ENCODE measurements around the gene IDH2.

DNA sequence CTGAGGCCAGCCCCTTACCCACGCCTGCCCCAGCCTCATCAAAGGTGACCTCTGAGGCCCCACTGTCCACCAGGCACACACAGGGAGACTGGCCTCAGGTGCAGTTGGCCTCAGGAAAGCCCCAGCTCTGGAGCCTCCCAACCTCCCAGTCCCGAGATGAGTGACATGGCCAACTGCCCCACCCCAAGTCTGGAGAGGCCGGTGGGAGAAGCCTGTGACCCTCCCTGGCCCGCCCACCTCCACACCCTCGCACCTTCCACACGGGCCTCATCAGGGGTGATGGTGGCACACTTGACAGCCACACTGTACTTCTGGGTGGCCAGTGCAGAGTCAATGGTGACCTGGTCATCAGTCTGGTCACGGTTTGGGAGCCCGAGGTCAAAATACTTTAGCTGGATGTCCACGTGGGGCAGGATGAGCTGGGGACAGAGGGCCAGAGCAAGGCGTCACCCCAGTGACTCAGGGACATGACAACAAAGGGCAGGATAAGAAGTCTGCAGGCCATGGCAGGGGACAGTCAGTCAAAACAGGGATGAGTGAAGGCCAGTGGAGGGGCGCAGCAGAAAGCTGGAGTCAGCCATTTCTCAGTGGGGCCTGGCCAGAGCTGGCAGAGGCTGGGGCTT is 11.9 kb downstream of the IDH2 start:
- TF ChIP-seq SP1 (IDR thresholded peaks at IDR 0.05) = no peak
- TF ChIP-seq GABPA (IDR thresholded peaks at IDR 0.05 in 1 of 2, conservative IDR thresholded peaks at IDR 0.05 in 1 of 2) = no peak
- TF ChIP-seq CTCF (IDR thresholded peaks at IDR 0.05; ENCODE audit: low read depth, low read length, missing input control) = no peak
- no peak for TF ChIP-seq REST (IDR thresholded peaks at IDR 0.05)
- TF ChIP-seq JUND (IDR thresholded peaks at IDR 0.05) = no peak
- TF ChIP-seq, protein P1, sequence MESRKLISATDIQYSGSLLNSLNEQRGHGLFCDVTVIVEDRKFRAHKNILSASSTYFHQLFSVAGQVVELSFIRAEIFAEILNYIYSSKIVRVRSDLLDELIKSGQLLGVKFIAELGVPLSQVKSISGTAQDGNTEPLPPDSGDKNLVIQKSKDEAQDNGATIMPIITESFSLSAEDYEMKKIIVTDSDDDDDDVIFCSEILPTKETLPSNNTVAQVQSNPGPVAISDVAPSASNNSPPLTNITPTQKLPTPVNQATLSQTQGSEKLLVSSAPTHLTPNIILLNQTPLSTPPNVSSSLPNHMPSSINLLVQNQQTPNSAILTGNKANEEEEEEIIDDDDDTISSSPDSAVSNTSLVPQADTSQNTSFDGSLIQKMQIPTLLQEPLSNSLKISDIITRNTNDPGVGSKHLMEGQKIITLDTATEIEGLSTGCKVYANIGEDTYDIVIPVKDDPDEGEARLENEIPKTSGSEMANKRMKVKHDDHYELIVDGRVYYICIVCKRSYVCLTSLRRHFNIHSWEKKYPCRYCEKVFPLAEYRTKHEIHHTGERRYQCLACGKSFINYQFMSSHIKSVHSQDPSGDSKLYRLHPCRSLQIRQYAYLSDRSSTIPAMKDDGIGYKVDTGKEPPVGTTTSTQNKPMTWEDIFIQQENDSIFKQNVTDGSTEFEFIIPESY (IDR thresholded peaks at IDR 0.05) = no peak
- TF ChIP-seq RXRA (IDR thresholded peaks at IDR 0.05) = peak in 1 of 2 donors; percentile 23
- no peak for TF ChIP-seq HNF4G (IDR thresholded peaks at IDR 0.05)

All from liver (tissue), 3 donors.